DMS79 (cell line): ENCODE results near the gene ZSCAN5B.
"Not testable (repeated sequence)": the region's sequence is repeated elsewhere in the genome, so short reads cannot be mapped to it uniquely, and the experiment has no call there.

ENCODE experiments used
- DNase-seq: peaks from one replicate; lab custom pipeline; 2025; lab: John Stamatoyannopoulos, UW

The ZSCAN5B gene

GRCh38 chr19:56176310-56176709 is 21.3 kb downstream of the ZSCAN5B start:
- not testable (repeated sequence) for DNase-seq

GRCh38 chr19:56175861-56176307 is 21.7 kb downstream of the ZSCAN5B start, which contains the start of gene GALP:
Gene GALP (plus strand): TSS chr19:56176008. CDS start chr19:56177109, 1,101 bp downstream.
- peak; percentile 45 for DNase-seq

- DNase-seq, result no peak
Observed at GRCh38 chr19:56174550-56174949, 23.0 kb downstream of the ZSCAN5B start.

GRCh38 chr19:56174086-56174485 is 23.5 kb downstream of the ZSCAN5B start:
- no peak for DNase-seq

- DNase-seq, result peak; percentile 84
Observed at GRCh38 chr19:56170261-56170660, 27.3 kb downstream of the ZSCAN5B start.

- no peak for DNase-seq
Observed at GRCh38 chr19:56167064-56167578, 30.5 kb downstream of the ZSCAN5B start.

- DNase-seq, result no peak
Observed at GRCh38 chr19:56163097-56163496, 34.5 kb downstream of the ZSCAN5B start.

- DNase-seq, result no peak
Observed at GRCh38 chr19:56162258-56162657, 35.3 kb downstream of the ZSCAN5B start.

- DNase-seq, result no peak
Observed at GRCh38 chr19:56161534-56161933, 36.0 kb downstream of the ZSCAN5B start.

GRCh38 chr19:56159622-56160271 is 37.8 kb downstream of the ZSCAN5B start:
- no peak for DNase-seq

GRCh38 chr19:56159009-56159559 is 38.5 kb downstream of the ZSCAN5B start:
- no peak for DNase-seq

GRCh38 chr19:56158170-56158757 is 39.3 kb downstream of the ZSCAN5B start:
- DNase-seq, result no peak

- DNase-seq, result no peak
Observed at GRCh38 chr19:56156768-56157167, 40.8 kb downstream of the ZSCAN5B start.

GRCh38 chr19:56155124-56155687 is 42.4 kb downstream of the ZSCAN5B start:
- no peak for DNase-seq

GRCh38 chr19:56153507-56153906 is 44.1 kb downstream of the ZSCAN5B start:
- DNase-seq, result no peak

- no peak for DNase-seq
Observed at GRCh38 chr19:56152644-56153043, 44.9 kb downstream of the ZSCAN5B start.

- no peak for DNase-seq
Observed at GRCh38 chr19:56150358-56150757, 47.2 kb downstream of the ZSCAN5B start.

- DNase-seq, result no peak
Observed at GRCh38 chr19:56149656-56150038, 47.9 kb downstream of the ZSCAN5B start.

- not testable (repeated sequence) for DNase-seq
Observed at GRCh38 chr19:56148955-56149655, 48.5 kb downstream of the ZSCAN5B start.

- DNase-seq, result no peak
Observed at GRCh38 chr19:56148096-56148495, 49.5 kb downstream of the ZSCAN5B start.

GRCh38 chr19:56147307-56147706 is 50.3 kb downstream of the ZSCAN5B start:
- DNase-seq, result no peak

- no peak for DNase-seq
Observed at GRCh38 chr19:56146904-56147303, 50.7 kb downstream of the ZSCAN5B start.
